Trophoblast cell (in vitro differentiated cells and primary cell): ENCODE measurements around the gene AHCYL1.

ENCODE experiments used
- DNase-seq, 2 donors: peaks; one replicate each; pipeline ENCODE4 v3.0.0-alpha.2; 2016
- H2AFZ ChIP-seq: 2 replicates; pipeline ENCODE4 v1.6.1; 2013; ENCODE audit warnings: low read length, moderate library complexity, mild to moderate bottlenecking; ENCODE audit not compliant: insufficient read depth, poor library complexity
- H2AK5ac ChIP-seq: 2 replicates; pipeline ENCODE4 v1.6.1; 2013; ENCODE audit warnings: mild to moderate bottlenecking, low read length
- H2BK120ac ChIP-seq: 2 replicates; pipeline ENCODE4 v1.6.1; 2013; ENCODE audit warnings: low read length, mild to moderate bottlenecking, moderate library complexity; ENCODE audit not compliant: insufficient read depth, poor library complexity
- H2BK12ac ChIP-seq: 2 replicates; pipeline ENCODE4 v1.6.1; 2013; ENCODE audit warnings: mild to moderate bottlenecking, low read length, moderate library complexity
- H2BK5ac ChIP-seq: 2 replicates; pipeline ENCODE4 v1.6.1; 2013; ENCODE audit warnings: low read length, low read depth, moderate library complexity, mild to moderate bottlenecking; ENCODE audit not compliant: poor library complexity
- H3K14ac ChIP-seq: 2 replicates; pipeline ENCODE4 v1.6.1; 2013; ENCODE audit warnings: mild to moderate bottlenecking, low read length
- H3K18ac ChIP-seq: 2 replicates; pipeline ENCODE4 v1.6.1; 2013; ENCODE audit warnings: mild to moderate bottlenecking, low read length
- H3K23ac ChIP-seq: 2 replicates; pipeline ENCODE4 v1.6.1; 2013; ENCODE audit warnings: low read length
- H3K27ac ChIP-seq: 2 replicates; pipeline ENCODE4 v1.5.1; 2013; ENCODE audit warnings: low read depth, mild to moderate bottlenecking, inconsistent platforms, low read length, moderate library complexity
- H3K27me3 ChIP-seq: 2 replicates; pipeline ENCODE4 v1.6.1; 2013; ENCODE audit warnings: inconsistent platforms, mild to moderate bottlenecking, low read length, moderate library complexity; ENCODE audit not compliant: insufficient read depth
- H3K36me3 ChIP-seq, 2 experiments: 1 replicate in 1 of 2; 2 replicates in 1 of 2; pipeline ENCODE4 v1.6.1; 2013; ENCODE audit warnings: low read length in 2 of 2, mild to moderate bottlenecking in 2 of 2, moderate library complexity in 1 of 2; ENCODE audit not compliant: insufficient read depth in 2 of 2, control insufficient read depth in 1 of 2
- H3K4ac ChIP-seq: 2 replicates; pipeline ENCODE4 v1.6.1; 2013; ENCODE audit warnings: low read depth, mild to moderate bottlenecking, low read length, moderate library complexity
- H3K4me1 ChIP-seq, 2 experiments: 1 replicate in 1 of 2; 2 replicates in 1 of 2; pipeline ENCODE4 v1.6.1; 2013; ENCODE audit warnings: low read length in 2 of 2, mild to moderate bottlenecking in 2 of 2, moderate library complexity in 1 of 2; ENCODE audit not compliant: insufficient read depth in 2 of 2, control insufficient read depth in 1 of 2
- H3K4me2 ChIP-seq: 2 replicates; pipeline ENCODE4 v1.6.1; 2013; ENCODE audit warnings: inconsistent platforms, mild to moderate bottlenecking, low read length, moderate library complexity
- H3K4me3 ChIP-seq: 2 replicates; pipeline ENCODE4 v1.5.1; 2013; ENCODE audit warnings: mild to moderate bottlenecking, low read depth, low read length, inconsistent platforms
- H3K79me1 ChIP-seq: one replicate; pipeline ENCODE4 v1.6.1; 2013; ENCODE audit warnings: low read length
- H3K79me2 ChIP-seq: 2 replicates; pipeline ENCODE4 v1.6.1; 2013; ENCODE audit warnings: low read length, mild to moderate bottlenecking; ENCODE audit not compliant: control insufficient read depth, insufficient read depth, poor library complexity
- H3K9ac ChIP-seq: 2 replicates; pipeline ENCODE4 v1.6.1; 2013; ENCODE audit warnings: mild to moderate bottlenecking, low read length
- H3K9me3 ChIP-seq: 2 replicates; pipeline ENCODE4 v1.6.1; 2013; ENCODE audit warnings: low read depth, mild to moderate bottlenecking, control low read depth, inconsistent platforms, low read length; ENCODE audit not compliant: insufficient read depth
- H4K12ac ChIP-seq: 2 replicates; pipeline ENCODE4 v1.6.1; 2013; ENCODE audit warnings: low read depth, mild to moderate bottlenecking, low read length, moderate library complexity
- H4K8ac ChIP-seq: 2 replicates; pipeline ENCODE4 v1.6.1; 2013; ENCODE audit warnings: low read depth, mild to moderate bottlenecking, low read length, moderate library complexity
- H4K91ac ChIP-seq: one replicate; pipeline ENCODE4 v1.6.1; 2013; ENCODE audit warnings: low read depth, mild to moderate bottlenecking, low read length, moderate library complexity
- WGBS: extraction: QIAGEN DNeasy Blood & Tissue Kit; methylation state at CpG from one replicate; pipeline ENCODE4 v1.1.7; 2013; ENCODE audit warnings: missing lambda C conversion rate; ENCODE audit not compliant: insufficient read length, insufficient coverage; ENCODE audit errors: extremely low coverage; 5-methylcytosine and 5-hydroxymethylcytosine counted together

Gene AHCYL1

DNA sequence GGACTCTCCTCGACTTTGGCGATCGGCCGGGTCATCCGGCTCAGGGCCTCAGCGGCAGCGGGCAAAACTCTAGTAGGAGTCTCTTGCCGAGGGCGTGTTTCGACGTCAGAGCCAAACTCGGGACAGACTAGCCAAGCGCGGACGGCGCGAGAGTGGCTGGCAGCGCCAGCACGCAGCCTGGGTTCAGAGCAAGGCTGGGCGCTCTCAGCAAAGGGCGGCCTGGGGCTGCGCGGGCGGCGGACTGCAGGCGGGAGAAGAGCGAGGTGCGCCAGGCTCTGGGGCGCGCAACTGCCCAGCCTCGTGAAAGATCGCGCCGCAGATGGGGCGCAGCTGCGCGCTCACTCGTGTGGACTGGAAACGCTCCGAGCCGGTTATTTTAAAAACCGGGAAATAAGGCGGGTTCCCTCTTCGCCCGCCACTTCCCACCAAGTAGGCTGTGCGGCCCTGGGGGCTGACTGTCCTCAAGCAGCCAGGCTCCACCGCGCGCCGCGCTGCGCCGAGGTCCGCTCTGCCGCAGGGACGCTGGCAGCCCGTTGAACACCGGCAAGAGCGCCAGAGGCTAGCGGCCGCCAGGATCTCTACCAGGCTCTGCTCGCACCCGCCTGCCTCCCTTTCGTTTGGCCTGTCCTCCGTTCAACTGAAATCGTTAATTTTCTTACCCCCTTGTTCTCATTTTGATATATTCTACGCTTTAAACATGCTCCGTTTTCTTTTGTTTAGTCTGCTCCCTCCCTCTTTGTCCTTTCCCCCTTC, 83.5 kb downstream of the AHCYL1 start:
- Histone ChIP-seq H4K12ac (no peak overlapping the region), H3K79me2 (no peaks in the 10 kb centered on the region), H3K4me3 (no peak overlapping the region), H2BK12ac (peak overlapping the region; percentile 53), H4K8ac (no peak overlapping the region), H3K4me2 (peak overlapping the region; percentile 44), H3K4me1 (peaks cover 19 to 24% of the 10 kb centered on the region in 2 experiments), H3K23ac (no peak overlapping the region), H2BK120ac (no peak overlapping the region), H3K9ac (no peak overlapping the region), H3K9me3 (peaks cover 17% of the 10 kb centered on the region), H2BK5ac (no peak overlapping the region), H3K14ac (no peak overlapping the region), H4K91ac (no peak overlapping the region), H3K36me3 (no peaks in the 10 kb centered on the region), H3K79me1 (peaks cover 3% of the 10 kb centered on the region), H3K27ac (no peak overlapping the region), H2AFZ (no peak overlapping the region), H2AK5ac (no peak overlapping the region), H3K18ac (no peak overlapping the region), H3K27me3 (peaks cover 65% of the 10 kb centered on the region), H3K4ac (no peak overlapping the region)
- no peak for DNase-seq
- WGBS: no CpG with 5 or more reads among the region's 68 CpGs

DNA sequence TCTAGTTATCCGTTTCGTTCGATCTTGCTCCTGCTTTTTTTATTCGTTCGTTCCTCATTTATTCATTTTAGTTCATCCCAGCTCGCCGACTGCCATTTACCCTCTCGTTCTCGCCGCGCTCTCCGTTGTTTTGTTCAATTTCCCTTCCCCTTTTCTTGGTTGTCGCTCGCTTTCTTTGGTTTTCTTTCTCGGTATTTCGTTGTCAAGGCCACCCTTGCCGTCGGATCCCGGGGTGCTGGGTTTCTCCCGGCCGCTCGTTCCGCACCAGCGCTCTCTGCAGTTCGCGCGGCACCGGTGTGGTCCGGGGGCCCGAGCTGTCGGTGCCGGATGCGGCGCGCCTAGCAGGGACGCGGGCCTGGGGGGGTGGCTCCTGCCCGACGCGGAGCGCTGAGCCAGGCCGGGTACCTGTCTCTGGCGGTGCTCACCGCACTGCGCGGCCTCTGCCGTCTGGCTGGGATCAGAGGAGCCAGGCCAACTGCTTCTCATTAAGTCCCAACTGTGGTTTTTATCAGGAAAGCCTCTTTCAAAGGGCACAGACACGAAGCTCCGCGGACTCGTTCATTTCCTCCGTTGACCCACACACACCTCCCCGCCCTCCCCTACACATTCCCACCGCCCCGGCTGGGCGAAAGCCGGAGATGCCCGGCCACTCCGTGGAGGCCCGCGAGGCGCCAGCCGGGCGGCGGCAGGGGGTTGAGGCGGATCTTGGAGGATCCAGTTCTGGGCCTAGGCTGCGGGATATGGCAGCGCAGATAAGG, 84.3 kb downstream of the AHCYL1 start:
- Histone ChIP-seq H3K79me2 (no peaks in the 10 kb centered on the region), H2AFZ (no peak overlapping the region), H3K18ac (peak overlapping the region; percentile 37), H4K8ac (no peak overlapping the region), H3K9me3 (peaks cover 15% of the 10 kb centered on the region), H3K23ac (no peak overlapping the region), H2BK5ac (no peak overlapping the region), H3K27ac (no peak overlapping the region), H3K14ac (no peak overlapping the region), H3K27me3 (peaks cover 67% of the 10 kb centered on the region), H2BK120ac (peak overlapping the region; percentile 27), H2BK12ac (no peak overlapping the region), H4K91ac (no peak overlapping the region), H2AK5ac (no peak overlapping the region), H3K79me1 (peaks cover 3% of the 10 kb centered on the region), H3K9ac (no peak overlapping the region), H4K12ac (no peak overlapping the region), H3K36me3 (no peaks in the 10 kb centered on the region), H3K4me2 (peak overlapping the region; percentile 27), H3K4me1 (peaks cover 17 to 22% of the 10 kb centered on the region in 2 experiments), H3K4ac (no peak overlapping the region), H3K4me3 (no peak overlapping the region)
- no CpG with 5 or more reads among the region's 68 CpGs for WGBS
- DNase-seq: no peak

DNA sequence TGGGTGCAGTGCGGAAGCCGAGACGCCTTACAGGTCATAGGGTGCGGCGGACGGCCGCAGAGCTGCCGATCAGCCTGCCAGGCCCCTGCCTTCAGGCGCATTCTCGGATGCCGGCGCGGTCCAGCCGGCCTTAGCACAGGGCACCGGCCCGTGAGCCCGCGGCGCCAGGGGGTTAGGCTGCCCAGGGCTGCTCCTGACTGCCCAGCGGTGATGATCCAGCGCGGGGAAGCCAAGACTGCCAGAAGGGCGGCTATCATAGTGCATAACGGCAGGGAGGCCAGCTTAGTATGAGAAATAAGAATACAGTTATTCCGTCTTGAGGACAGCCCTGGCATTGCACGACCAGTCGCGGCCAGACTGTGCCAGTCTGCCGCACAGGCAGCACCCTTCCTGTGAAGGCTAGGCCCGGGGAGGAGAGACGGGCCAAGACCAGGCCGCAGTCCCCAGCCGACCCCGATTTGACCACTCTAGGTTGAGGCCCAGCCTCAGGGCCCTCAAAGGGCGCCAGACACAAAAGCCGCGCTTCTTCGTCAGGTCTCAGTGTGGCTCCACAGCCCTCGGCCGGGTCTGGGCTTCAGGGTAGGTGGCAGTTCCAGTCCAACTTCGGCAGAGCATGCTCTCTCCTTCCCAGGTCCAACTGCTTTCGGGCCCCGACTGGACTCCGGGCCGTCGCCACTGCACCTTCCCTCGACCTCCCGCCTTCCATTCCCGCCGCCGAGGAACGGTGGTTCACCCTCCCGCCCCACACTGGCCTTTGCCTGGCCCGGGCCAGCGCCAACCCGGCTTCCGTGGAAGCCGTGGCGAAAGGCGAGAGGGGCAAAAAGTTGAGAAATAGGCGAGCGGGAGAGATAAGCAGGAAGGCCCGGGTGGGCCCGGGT, 85.1 kb downstream of the AHCYL1 start:
- Histone ChIP-seq H3K9me3 (peaks cover 15% of the 10 kb centered on the region), H3K79me2 (no peaks in the 10 kb centered on the region), H2BK5ac (no peak overlapping the region), H3K36me3 (no peaks in the 10 kb centered on the region), H3K4me2 (peak overlapping the region; percentile 49), H2AK5ac (no peak overlapping the region), H2AFZ (peak overlapping the region; percentile 20), H3K4me1 (peaks cover 17 to 22% of the 10 kb centered on the region in 2 experiments), H4K8ac (no peak overlapping the region), H4K91ac (no peak overlapping the region), H3K27me3 (peaks cover 69% of the 10 kb centered on the region), H2BK12ac (no peak overlapping the region), H3K79me1 (peaks cover 3% of the 10 kb centered on the region), H3K27ac (no peak overlapping the region), H3K9ac (no peak overlapping the region), H3K4ac (no peak overlapping the region), H3K23ac (no peak overlapping the region), H3K14ac (no peak overlapping the region), H2BK120ac (no peak overlapping the region), H3K4me3 (no peak overlapping the region), H3K18ac (no peak overlapping the region), H4K12ac (no peak overlapping the region)
- WGBS: no CpG with 5 or more reads among the region's 64 CpGs
- no peak for DNase-seq

GRCh38 chr1:110070282-110070669, 85.7 kb downstream of the AHCYL1 start:
- Histone ChIP-seq H3K79me2 (no peaks in the 10 kb centered on the region), H3K36me3 (no peaks in the 10 kb centered on the region), H3K9me3 (peaks cover 13% of the 10 kb centered on the region), H2BK12ac (no peak overlapping the region), H3K14ac (no peak overlapping the region), H3K27me3 (peaks cover 69% of the 10 kb centered on the region), H2BK120ac (no peak overlapping the region), H4K8ac (no peak overlapping the region), H3K23ac (no peak overlapping the region), H3K18ac (no peak overlapping the region), H2AFZ (no peak overlapping the region), H3K4ac (no peak overlapping the region), H4K91ac (no peak overlapping the region), H3K9ac (no peak overlapping the region), H3K4me3 (no peak overlapping the region), H3K4me1 (peaks cover 17 to 22% of the 10 kb centered on the region in 2 experiments), H3K79me1 (peaks cover 3% of the 10 kb centered on the region), H3K4me2 (peak overlapping the region; percentile 49), H2BK5ac (no peak overlapping the region), H4K12ac (no peak overlapping the region), H2AK5ac (no peak overlapping the region), H3K27ac (no peak overlapping the region)
- no peak for DNase-seq
- WGBS: no CpG with 5 or more reads among the region's 52 CpGs
